ENCODE results near the gene CACNA1S. TPM values are rescaled to one million over a fixed set of nuclear protein-coding genes. Genes with fewer than 3 reads are reported as not detected.

Gene CACNA1S
- total and polyA plus RNA-seq, 2 donors (not counting 1 experiment from before 2014, with no cell fraction given) = not detected

- Histone ChIP-seq H4K20me1 (ENCODE audit: control insufficient read depth, insufficient read depth, low read length, poor library complexity, severe bottlenecking) (no peaks in the 10 kb centered on the region), H3K27ac (ENCODE audit: low read length in 2 of 2) (no peak overlapping the region), H3K9ac (ENCODE audit: low read length) (no peak overlapping the region), H3K79me2 (ENCODE audit: control insufficient read depth, insufficient read depth, low read length) (no peaks in the 10 kb centered on the region), H3K4me1 (ENCODE audit: control insufficient read depth in 2 of 2, insufficient read depth in 2 of 2, low read length in 2 of 2) (peaks cover 4 to 13% of the 10 kb centered on the region in 2 donors), H3K4me2 (replicated peaks; ENCODE audit: low read depth, low read length, poor library complexity, severe bottlenecking) (no peak overlapping the region), H3K27me3 (replicated peaks in 1 of 4; ENCODE audit: control extremely low read depth in 1 of 4, control insufficient read depth in 3 of 4, insufficient read depth in 4 of 4, low read length in 3 of 4) (peaks cover 0 to 23% (median 13%) of the 10 kb centered on the region in 4 experiments), H2AFZ (ENCODE audit: insufficient read depth, low read depth, low read length, poor library complexity, severe bottlenecking) (no peak overlapping the region), H3K36me3 (replicated peaks in 1 of 2; ENCODE audit: control extremely low read depth in 1 of 2, control insufficient read depth in 1 of 2, extremely low read depth in 1 of 2, insufficient read depth in 2 of 2, low read length in 1 of 2) (no peaks in the 10 kb centered on the region), H3K4me3 (ENCODE audit: control extremely low read depth in 1 of 5, extremely low read depth in 1 of 5, insufficient read depth in 1 of 5, low read depth in 2 of 5, low read length in 4 of 5) (no peak overlapping the region), H3K9me3 (ENCODE audit: control extremely low read depth in 1 of 3, control insufficient read depth in 2 of 3, insufficient read depth in 1 of 3, low read length in 2 of 3) (peaks cover 0 to 5% (median 0%) of the 10 kb centered on the region in 3 donors)
- no peak overlapping the region for H3K4me3 Mint-ChIP-seq
- no peak for DNase-seq
- intact Hi-C loops (cut with micrococcal nuclease) = no loop called here
- H3K27ac Mint-ChIP-seq = no peak overlapping the region
- ChIA-PET CTCF (no interaction called here), POLR2A (no interaction called here)
- no CpG with 5 or more reads among the region's 5 CpGs for WGBS (ENCODE audit: insufficient coverage)
- H3K9me3 Mint-ChIP-seq (ENCODE audit: insufficient read depth) = no peaks in the 10 kb centered on the region
- peaks cover 18% of the 10 kb centered on the region for H3K27me3 Mint-ChIP-seq
- TF ChIP-seq, protein P1, sequence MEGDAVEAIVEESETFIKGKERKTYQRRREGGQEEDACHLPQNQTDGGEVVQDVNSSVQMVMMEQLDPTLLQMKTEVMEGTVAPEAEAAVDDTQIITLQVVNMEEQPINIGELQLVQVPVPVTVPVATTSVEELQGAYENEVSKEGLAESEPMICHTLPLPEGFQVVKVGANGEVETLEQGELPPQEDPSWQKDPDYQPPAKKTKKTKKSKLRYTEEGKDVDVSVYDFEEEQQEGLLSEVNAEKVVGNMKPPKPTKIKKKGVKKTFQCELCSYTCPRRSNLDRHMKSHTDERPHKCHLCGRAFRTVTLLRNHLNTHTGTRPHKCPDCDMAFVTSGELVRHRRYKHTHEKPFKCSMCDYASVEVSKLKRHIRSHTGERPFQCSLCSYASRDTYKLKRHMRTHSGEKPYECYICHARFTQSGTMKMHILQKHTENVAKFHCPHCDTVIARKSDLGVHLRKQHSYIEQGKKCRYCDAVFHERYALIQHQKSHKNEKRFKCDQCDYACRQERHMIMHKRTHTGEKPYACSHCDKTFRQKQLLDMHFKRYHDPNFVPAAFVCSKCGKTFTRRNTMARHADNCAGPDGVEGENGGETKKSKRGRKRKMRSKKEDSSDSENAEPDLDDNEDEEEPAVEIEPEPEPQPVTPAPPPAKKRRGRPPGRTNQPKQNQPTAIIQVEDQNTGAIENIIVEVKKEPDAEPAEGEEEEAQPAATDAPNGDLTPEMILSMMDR (IDR thresholded peaks at IDR 0.05) = no peak
- no peak for TF ChIP-seq EZH2 (IDR thresholded peaks at IDR 0.05; ENCODE audit: borderline replicate concordance, insufficient read depth, low read depth, low read length, poor library complexity, severe bottlenecking)
- H3K4me1 Mint-ChIP-seq = peaks cover 4% of the 10 kb centered on the region
- ATAC-seq (ENCODE audit: low read depth) = no peak
Observed at GRCh38 chr1:201110616-201111015, 1.6 kb downstream of the CACNA1S start.

- Histone ChIP-seq H3K36me3 (replicated peaks in 1 of 2; ENCODE audit: control extremely low read depth in 1 of 2, control insufficient read depth in 1 of 2, extremely low read depth in 1 of 2, insufficient read depth in 2 of 2, low read length in 1 of 2) (no peaks in the 10 kb centered on the region), H3K4me1 (ENCODE audit: control insufficient read depth in 2 of 2, insufficient read depth in 2 of 2, low read length in 2 of 2) (peaks cover 4 to 13% of the 10 kb centered on the region in 2 donors), H3K4me2 (replicated peaks; ENCODE audit: low read depth, low read length, poor library complexity, severe bottlenecking) (no peak overlapping the region), H3K27me3 (replicated peaks in 1 of 4; ENCODE audit: control extremely low read depth in 1 of 4, control insufficient read depth in 3 of 4, insufficient read depth in 4 of 4, low read length in 3 of 4) (peaks cover 0 to 18% (median 10%) of the 10 kb centered on the region in 4 experiments), H3K9me3 (ENCODE audit: control extremely low read depth in 1 of 3, control insufficient read depth in 2 of 3, insufficient read depth in 1 of 3, low read length in 2 of 3) (peaks cover 0 to 3% (median 0%) of the 10 kb centered on the region in 3 donors), H3K9ac (ENCODE audit: low read length) (no peak overlapping the region), H3K79me2 (ENCODE audit: control insufficient read depth, insufficient read depth, low read length) (no peaks in the 10 kb centered on the region), H3K27ac (ENCODE audit: low read length in 2 of 2) (no peak overlapping the region), H3K4me3 (ENCODE audit: control extremely low read depth in 1 of 5, extremely low read depth in 1 of 5, insufficient read depth in 1 of 5, low read depth in 2 of 5, low read length in 4 of 5) (no peak overlapping the region), H2AFZ (ENCODE audit: insufficient read depth, low read depth, low read length, poor library complexity, severe bottlenecking) (no peak overlapping the region), H4K20me1 (ENCODE audit: control insufficient read depth, insufficient read depth, low read length, poor library complexity, severe bottlenecking) (no peaks in the 10 kb centered on the region)
- intact Hi-C loops (cut with micrococcal nuclease) = no loop called here
- no peak for DNase-seq
- CTCF ChIA-PET = no interaction called here
- Mint-ChIP-seq H3K27ac (no peak overlapping the region), H3K4me1 (peaks cover 4% of the 10 kb centered on the region), H3K4me3 (no peak overlapping the region), H3K27me3 (peaks cover 18% of the 10 kb centered on the region), H3K9me3 (ENCODE audit: insufficient read depth) (no peaks in the 10 kb centered on the region)
- no peak for ATAC-seq (ENCODE audit: low read depth)
- WGBS (ENCODE audit: insufficient coverage) = 98% methylated on average over 10 of the region's 10 CpGs
- TF ChIP-seq EZH2 (IDR thresholded peaks at IDR 0.05; ENCODE audit: borderline replicate concordance, insufficient read depth, low read depth, low read length, poor library complexity, severe bottlenecking) = no peak
- TF ChIP-seq, protein P1 (IDR thresholded peaks at IDR 0.05) = no peak
- POLR2A ChIA-PET = no interaction called here
Observed at GRCh38 chr1:201110138-201110537, 2.1 kb downstream of the CACNA1S start.

Data from B cell (primary cell).